ENCODE measurements around the gene ARHGAP24. TPM values are rescaled to one million over a fixed set of nuclear protein-coding genes. Genes with fewer than 3 reads are reported as not detected.

The ARHGAP24 gene
- total and polyA plus RNA-seq, 2 of the 13 experiments (the other 11 are each of a cell fraction or from before 2014, with no cell fraction given) = 0.07 to 0.55 TPM

DNA sequence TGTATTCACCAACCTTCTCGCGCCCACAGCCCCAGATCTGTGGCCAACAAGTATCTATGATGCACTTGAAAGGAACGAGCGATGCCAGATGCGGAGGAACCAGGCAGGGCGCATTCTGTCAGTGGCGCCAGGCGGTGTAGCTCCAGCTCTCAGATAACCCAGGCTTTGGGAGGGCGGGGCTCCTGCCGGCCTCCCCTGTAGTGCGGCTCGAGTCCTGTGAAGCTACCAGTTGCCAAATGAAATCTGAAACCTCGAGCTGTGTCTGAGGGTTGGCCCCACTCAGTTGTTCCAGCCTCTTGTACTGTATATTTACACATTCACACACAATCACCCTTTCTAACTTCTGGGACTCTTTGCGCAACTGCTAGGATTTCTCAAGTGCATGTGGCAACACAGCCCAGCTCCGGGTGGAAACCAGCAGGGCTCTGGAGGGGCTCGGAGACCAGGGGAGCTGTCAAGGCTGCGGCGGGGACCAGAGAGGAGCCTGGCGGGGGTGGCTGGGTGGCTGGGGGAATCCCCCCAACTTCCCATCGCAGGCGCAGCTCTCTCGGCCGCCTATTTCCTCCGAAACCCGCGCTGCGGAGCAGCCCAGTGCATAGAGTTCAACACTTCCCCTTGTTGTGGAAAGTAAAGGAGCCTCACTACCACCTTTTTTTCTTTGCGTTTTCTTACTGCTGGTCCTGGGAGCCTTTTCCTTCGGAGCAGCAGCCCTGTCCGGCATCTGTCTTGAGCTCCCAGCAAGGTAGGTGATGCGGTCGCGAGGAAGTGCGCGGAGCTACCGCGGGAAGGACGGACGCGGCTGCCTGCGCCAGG is at the start of gene ARHGAP24 (continued):
- TF ChIP-seq NR2F6 (IDR thresholded peaks at IDR 0.05) (peak; percentile 26; the same call in 1 of the 2 replicates), NR2F6 (CRISPR knock-in tag; IDR thresholded peaks at IDR 0.05) (peak; percentile 41; the same call in 1 of the 2 replicates), ZNF816 (CRISPR knock-in tag; IDR thresholded peaks at IDR 0.05; ENCODE audit: borderline replicate concordance) (no peak), CHD2 (IDR thresholded peaks at IDR 0.05; ENCODE audit: low read depth, low read length) (no peak), ZNF792 (CRISPR knock-in tag; IDR thresholded peaks at IDR 0.05) (peak; percentile 56; the same call in 1 of the 2 replicates), ZNF20 (CRISPR knock-in tag; IDR thresholded peaks at IDR 0.05) (no peak), ZNF570 (CRISPR knock-in tag; IDR thresholded peaks at IDR 0.05; ENCODE audit: borderline replicate concordance) (no peak), ZNF335 (CRISPR knock-in tag; IDR thresholded peaks at IDR 0.05) (no peak), KDM5A (IDR thresholded peaks at IDR 0.05; ENCODE audit: borderline replicate concordance, low read length) (no peak), ZNF430 (CRISPR knock-in tag; IDR thresholded peaks at IDR 0.05) (no peak), ZNF616 (CRISPR knock-in tag; IDR thresholded peaks at IDR 0.05; ENCODE audit: low read depth) (no peak), ZSCAN30 (CRISPR knock-in tag; IDR thresholded peaks at IDR 0.05) (no peak), KDM6A (CRISPR knock-in tag; IDR thresholded peaks at IDR 0.05; ENCODE audit: low read depth) (peak; percentile 52; the same call in 1 of the 2 replicates), NKX3-1 (CRISPR knock-in tag; IDR thresholded peaks at IDR 0.05) (no peak), IKZF1 (IDR thresholded peaks at IDR 0.05) (no peak), SMARCE1 (IDR thresholded peaks at IDR 0.05; ENCODE audit: borderline replicate concordance) (no peak), ZNF788 (CRISPR knock-in tag; IDR thresholded peaks at IDR 0.05; ENCODE audit: borderline replicate concordance) (peak; percentile 73; the same call in 1 of the 2 replicates), SP4 (CRISPR knock-in tag; IDR thresholded peaks at IDR 0.05) (no peak), KLF16 (CRISPR knock-in tag; IDR thresholded peaks at IDR 0.05) (peak in 1 of 2 experiments; percentile 86; a peak in 2 of 4 replicates), ARID2 (CRISPR knock-in tag; IDR thresholded peaks at IDR 0.05; ENCODE audit: borderline replicate concordance) (no peak), FOXK1 (CRISPR knock-in tag; IDR thresholded peaks at IDR 0.05; ENCODE audit: borderline replicate concordance, low read depth) (peak; percentile 82; the same call in 1 of the 2 replicates), ZNF543 (CRISPR knock-in tag; IDR thresholded peaks at IDR 0.05) (no peak), PHF5A (CRISPR knock-in tag; IDR thresholded peaks at IDR 0.05; ENCODE audit: low read depth, unreplicated experiment) (no peak), SNRNP70 (IDR thresholded peaks at IDR 0.05; ENCODE audit: low read depth, low read length) (no peak), ZNF101 (CRISPR knock-in tag; IDR thresholded peaks at IDR 0.05; ENCODE audit: borderline replicate concordance, low read depth) (no peak), MATR3 (CRISPR knock-in tag; IDR thresholded peaks at IDR 0.05) (no peak), AGO2 (optimal IDR thresholded peaks at IDR 0.05; ENCODE audit: low read depth, low read length) (no peak), MEF2D (CRISPR knock-in tag; IDR thresholded peaks at IDR 0.05) (no peak), RFX3 (CRISPR knock-in tag; IDR thresholded peaks at IDR 0.05) (no peak), ZNF777 (CRISPR knock-in tag; IDR thresholded peaks at IDR 0.05) (0 out of 2 replicates have a peak, but pooled peaks have one; percentile 14)
- TF ChIP-seq, protein P1, sequence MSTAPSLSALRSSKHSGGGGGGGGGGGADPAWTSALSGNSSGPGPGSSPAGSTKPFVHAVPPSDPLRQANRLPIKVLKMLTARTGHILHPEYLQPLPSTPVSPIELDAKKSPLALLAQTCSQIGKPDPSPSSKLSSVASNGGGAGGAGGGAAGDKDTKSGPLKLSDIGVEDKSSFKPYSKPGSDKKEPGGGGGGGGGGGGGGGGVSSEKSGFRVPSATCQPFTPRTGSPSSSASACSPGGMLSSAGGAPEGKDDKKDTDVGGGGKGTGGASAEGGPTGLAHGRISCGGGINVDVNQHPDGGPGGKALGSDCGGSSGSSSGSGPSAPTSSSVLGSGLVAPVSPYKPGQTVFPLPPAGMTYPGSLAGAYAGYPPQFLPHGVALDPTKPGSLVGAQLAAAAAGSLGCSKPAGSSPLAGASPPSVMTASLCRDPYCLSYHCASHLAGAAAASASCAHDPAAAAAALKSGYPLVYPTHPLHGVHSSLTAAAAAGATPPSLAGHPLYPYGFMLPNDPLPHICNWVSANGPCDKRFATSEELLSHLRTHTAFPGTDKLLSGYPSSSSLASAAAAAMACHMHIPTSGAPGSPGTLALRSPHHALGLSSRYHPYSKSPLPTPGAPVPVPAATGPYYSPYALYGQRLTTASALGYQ (CRISPR knock-in tag; IDR thresholded peaks at IDR 0.05) = peak; percentile 62; the same call in 1 of the 2 replicates
- TF ChIP-seq, protein P2, sequence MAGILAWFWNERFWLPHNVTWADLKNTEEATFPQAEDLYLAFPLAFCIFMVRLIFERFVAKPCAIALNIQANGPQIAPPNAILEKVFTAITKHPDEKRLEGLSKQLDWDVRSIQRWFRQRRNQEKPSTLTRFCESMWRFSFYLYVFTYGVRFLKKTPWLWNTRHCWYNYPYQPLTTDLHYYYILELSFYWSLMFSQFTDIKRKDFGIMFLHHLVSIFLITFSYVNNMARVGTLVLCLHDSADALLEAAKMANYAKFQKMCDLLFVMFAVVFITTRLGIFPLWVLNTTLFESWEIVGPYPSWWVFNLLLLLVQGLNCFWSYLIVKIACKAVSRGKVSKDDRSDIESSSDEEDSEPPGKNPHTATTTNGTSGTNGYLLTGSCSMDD (CRISPR knock-in tag; IDR thresholded peaks at IDR 0.05) = no peak

Measured in HepG2 (cell line).